Panc1 (cell line): ENCODE data around the gene TMEM120B. TPM values are rescaled to one million over a fixed set of nuclear protein-coding genes. Genes with fewer than 3 reads are reported as not detected.

Experiments used
- ATAC-seq: fragments of 200-7000 bp; cut with Tn5 transposase; 2 replicates; pipeline ENCODE4 v1.9.1; 2020; ENCODE audit warnings: mild to moderate bottlenecking, moderate library complexity
- BruUV-seq: library from RNA; stranded (reverse); fragments of 400-500 nt; replicated peaks from 2 replicates; lab custom pipeline; 2021; lab: Mats Ljungman, UMichigan
- CTCF ChIA-PET: fragments of 300-600 bp; sonication (Branson Sonifier 250); formaldehyde crosslinking; loops from one replicate; lab custom pipeline; 2022; ENCODE audit warnings: antibody characterized with exemption; lab: Charles Lee
- POLR2A ChIA-PET: fragments of 300-600 bp; sonication (Branson Sonifier 250); formaldehyde crosslinking; loops from one replicate; lab custom pipeline; 2022; ENCODE audit warnings: antibody characterized with exemption; lab: Charles Lee
- DNase-seq: peaks from one replicate; pipeline ENCODE4 v3.0.0-alpha.2; 2010; ENCODE audit warnings: low read depth, low spot score
- H3K27ac ChIP-seq: 2 replicates; pipeline ENCODE4 v1.5.1; 2011; ENCODE audit warnings: mild to moderate bottlenecking, low read length, inconsistent platforms
- H3K27me3 ChIP-seq: fragments of 200-500 bp; sonication (Bioruptor generic); 2 replicates; pipeline ENCODE4 v1.6.0; 2014; ENCODE audit warnings: low read length, inconsistent platforms; ENCODE audit not compliant: control insufficient read depth, insufficient read depth
- H3K36me3 ChIP-seq: fragments of 200-500 bp; sonication (Bioruptor generic); 2 replicates; pipeline ENCODE4 v1.5.1; 2014; ENCODE audit warnings: inconsistent platforms, mild to moderate bottlenecking, low read length, moderate library complexity; ENCODE audit not compliant: control insufficient read depth, insufficient read depth
- H3K4me1 ChIP-seq: 2 replicates; pipeline ENCODE4 v1.5.1; 2011; ENCODE audit warnings: inconsistent platforms, mild to moderate bottlenecking, low read length, moderate library complexity; ENCODE audit not compliant: control insufficient read depth, insufficient read depth
- H3K4me3 ChIP-seq, 2 experiments: 2 replicates each; pipeline ENCODE4 v1.5.1; 2011 to 2012; ENCODE audit warnings: low read depth in 2 of 2, low read length in 2 of 2, mild to moderate bottlenecking in 2 of 2, inconsistent platforms in 1 of 2, moderate library complexity in 1 of 2
- H3K9me3 ChIP-seq: fragments of 200-500 bp; sonication (Bioruptor generic); 2 replicates; pipeline ENCODE4 v1.5.1; 2014; ENCODE audit warnings: low read depth, mild to moderate bottlenecking, inconsistent platforms, low read length, moderate library complexity; ENCODE audit not compliant: control insufficient read depth, insufficient read depth
- POLR2AphosphoS5 ChIP-seq: IDR thresholded peaks from 2 replicates; pipeline ENCODE4 v1.6.1; 2012; ENCODE audit warnings: mild to moderate bottlenecking, low read depth, low read length, moderate library complexity
- SIN3A ChIP-seq: IDR thresholded peaks from 2 replicates; pipeline ENCODE4 v1.6.1; 2012; ENCODE audit warnings: low read depth, mild to moderate bottlenecking, low read length, moderate library complexity, borderline replicate concordance; ENCODE audit not compliant: insufficient read depth
- TCF7L2 ChIP-seq: IDR thresholded peaks from 2 replicates; pipeline ENCODE4 v1.6.1; 2011; ENCODE audit warnings: mild to moderate bottlenecking, low read depth, low read length, inconsistent platforms
- in situ Hi-C: cut with HindIII; loops from 2 replicates; pipeline ENCODE4 v1.10.0; 2016; ENCODE audit warnings: low sequenced_read_pairs, low pct_unique_long_range_greater_than_20kb
- intact Hi-C: fragments of 100-400 bp; cut with micrococcal nuclease; formaldehyde crosslinking; loops from one replicate; pipeline ENCODE4 v1.10.0; 2022; ENCODE audit not compliant: unreplicated experiment
- total RNA-seq: library from RNA; stranded (reverse); gene quantifications from one replicate; pipeline ENCODE4 v1.2.1, GENCODE V29; 2021; ENCODE audit not compliant: unreplicated experiment
- TF ChIP-seq, protein P1 (sequence below), 2 experiments: IDR thresholded peaks; 2 replicates each; pipeline ENCODE4 v1.6.1; 2011 to 2012; ENCODE audit warnings: low read depth in 2 of 2, control low read depth in 1 of 2, low read length in 1 of 2, mild to moderate bottlenecking in 1 of 2, moderate library complexity in 1 of 2; ENCODE audit not compliant: insufficient read depth in 1 of 2
- TF ChIP-seq, protein P2 (sequence below): fragments of 450-650 bp; IDR thresholded peaks from 2 replicates; pipeline ENCODE4 v1.5.1; 2017; ENCODE audit warnings: mild to moderate bottlenecking

The TMEM120B gene
- total RNA-seq, 1 experiment from 2014 or later: 22.3 TPM

DNA sequence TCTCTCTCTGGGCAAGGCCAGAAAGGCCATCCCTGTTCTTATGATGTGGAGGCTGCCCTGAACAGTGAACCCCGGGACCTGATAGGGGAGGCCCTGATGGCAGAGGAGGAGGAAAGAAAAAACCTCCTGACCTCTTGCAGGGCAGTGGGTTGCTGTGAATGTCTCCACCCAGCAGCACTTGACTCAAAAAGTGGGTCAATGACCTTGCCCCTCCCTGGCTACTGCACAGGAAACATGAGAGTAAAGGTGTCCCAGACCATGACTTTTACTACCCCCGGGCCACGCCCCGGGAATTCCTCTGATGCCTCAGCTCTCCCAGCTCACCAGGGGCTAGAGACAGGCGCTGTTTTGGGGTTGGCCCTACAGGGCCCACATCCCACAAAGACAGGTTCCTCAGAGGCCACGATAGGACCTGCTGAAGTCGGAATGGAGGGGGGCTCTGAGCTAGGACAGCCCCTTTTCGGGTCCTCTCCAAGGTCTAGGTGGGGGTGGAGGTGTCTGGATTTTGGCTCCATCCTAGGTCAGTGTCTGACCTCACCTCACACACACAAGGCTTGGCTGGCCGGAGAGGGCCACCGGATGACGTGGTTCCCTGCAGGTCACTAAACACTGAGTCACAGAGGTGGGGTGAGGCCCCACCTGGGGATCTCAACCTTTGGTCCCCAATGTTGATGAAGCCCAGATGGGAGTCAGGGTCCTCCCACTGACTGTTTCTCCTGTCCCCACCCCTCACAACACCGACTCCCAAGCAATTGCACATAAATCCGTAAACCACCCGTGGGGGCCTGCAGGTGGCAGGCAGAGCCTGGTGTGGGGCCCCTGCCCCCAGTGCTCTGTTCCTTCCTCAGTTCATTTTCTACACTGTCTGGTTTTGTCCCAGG is 79.4 kb downstream of the TMEM120B start:
- Histone ChIP-seq H3K27me3 (no peaks in the 10 kb centered on the region), H3K9me3 (no peaks in the 10 kb centered on the region), H3K4me1 (peaks cover 62% of the 10 kb centered on the region), H3K36me3 (peaks cover 4% of the 10 kb centered on the region; the same call in 1 of the 2 replicates), H3K4me3 (peak overlapping the region; percentile 75 to 77), H3K27ac (peak overlapping the region; percentile 91)
- no peak for ATAC-seq
- TSS peak; percentile 17 for BruUV-seq
- intact Hi-C loops: loop anchor here (5.0 kb wide), 1 partner anchor 95 kb away; no protein-coding TSS in a partner anchor
- in situ Hi-C loops: no loop called here
- ChIA-PET POLR2A (no interaction called here), CTCF (interaction anchor here (0.6 kb wide), 2 partner anchors 71 to 96 kb away, joined by 3 read pairs; no protein-coding TSS in a partner anchor)
- TF ChIP-seq, protein P1, sequence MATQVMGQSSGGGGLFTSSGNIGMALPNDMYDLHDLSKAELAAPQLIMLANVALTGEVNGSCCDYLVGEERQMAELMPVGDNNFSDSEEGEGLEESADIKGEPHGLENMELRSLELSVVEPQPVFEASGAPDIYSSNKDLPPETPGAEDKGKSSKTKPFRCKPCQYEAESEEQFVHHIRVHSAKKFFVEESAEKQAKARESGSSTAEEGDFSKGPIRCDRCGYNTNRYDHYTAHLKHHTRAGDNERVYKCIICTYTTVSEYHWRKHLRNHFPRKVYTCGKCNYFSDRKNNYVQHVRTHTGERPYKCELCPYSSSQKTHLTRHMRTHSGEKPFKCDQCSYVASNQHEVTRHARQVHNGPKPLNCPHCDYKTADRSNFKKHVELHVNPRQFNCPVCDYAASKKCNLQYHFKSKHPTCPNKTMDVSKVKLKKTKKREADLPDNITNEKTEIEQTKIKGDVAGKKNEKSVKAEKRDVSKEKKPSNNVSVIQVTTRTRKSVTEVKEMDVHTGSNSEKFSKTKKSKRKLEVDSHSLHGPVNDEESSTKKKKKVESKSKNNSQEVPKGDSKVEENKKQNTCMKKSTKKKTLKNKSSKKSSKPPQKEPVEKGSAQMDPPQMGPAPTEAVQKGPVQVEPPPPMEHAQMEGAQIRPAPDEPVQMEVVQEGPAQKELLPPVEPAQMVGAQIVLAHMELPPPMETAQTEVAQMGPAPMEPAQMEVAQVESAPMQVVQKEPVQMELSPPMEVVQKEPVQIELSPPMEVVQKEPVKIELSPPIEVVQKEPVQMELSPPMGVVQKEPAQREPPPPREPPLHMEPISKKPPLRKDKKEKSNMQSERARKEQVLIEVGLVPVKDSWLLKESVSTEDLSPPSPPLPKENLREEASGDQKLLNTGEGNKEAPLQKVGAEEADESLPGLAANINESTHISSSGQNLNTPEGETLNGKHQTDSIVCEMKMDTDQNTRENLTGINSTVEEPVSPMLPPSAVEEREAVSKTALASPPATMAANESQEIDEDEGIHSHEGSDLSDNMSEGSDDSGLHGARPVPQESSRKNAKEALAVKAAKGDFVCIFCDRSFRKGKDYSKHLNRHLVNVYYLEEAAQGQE (IDR thresholded peaks at IDR 0.05; ENCODE audit: insufficient read depth in 1 of 2, low read depth in 2 of 2, low read length in 1 of 2): no peak
- TF ChIP-seq TCF7L2: no peak
- TF ChIP-seq, protein P2, sequence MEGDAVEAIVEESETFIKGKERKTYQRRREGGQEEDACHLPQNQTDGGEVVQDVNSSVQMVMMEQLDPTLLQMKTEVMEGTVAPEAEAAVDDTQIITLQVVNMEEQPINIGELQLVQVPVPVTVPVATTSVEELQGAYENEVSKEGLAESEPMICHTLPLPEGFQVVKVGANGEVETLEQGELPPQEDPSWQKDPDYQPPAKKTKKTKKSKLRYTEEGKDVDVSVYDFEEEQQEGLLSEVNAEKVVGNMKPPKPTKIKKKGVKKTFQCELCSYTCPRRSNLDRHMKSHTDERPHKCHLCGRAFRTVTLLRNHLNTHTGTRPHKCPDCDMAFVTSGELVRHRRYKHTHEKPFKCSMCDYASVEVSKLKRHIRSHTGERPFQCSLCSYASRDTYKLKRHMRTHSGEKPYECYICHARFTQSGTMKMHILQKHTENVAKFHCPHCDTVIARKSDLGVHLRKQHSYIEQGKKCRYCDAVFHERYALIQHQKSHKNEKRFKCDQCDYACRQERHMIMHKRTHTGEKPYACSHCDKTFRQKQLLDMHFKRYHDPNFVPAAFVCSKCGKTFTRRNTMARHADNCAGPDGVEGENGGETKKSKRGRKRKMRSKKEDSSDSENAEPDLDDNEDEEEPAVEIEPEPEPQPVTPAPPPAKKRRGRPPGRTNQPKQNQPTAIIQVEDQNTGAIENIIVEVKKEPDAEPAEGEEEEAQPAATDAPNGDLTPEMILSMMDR: no peak
- no peak for TF ChIP-seq POLR2AphosphoS5
- no peak for TF ChIP-seq SIN3A
- no peak for DNase-seq

DNA sequence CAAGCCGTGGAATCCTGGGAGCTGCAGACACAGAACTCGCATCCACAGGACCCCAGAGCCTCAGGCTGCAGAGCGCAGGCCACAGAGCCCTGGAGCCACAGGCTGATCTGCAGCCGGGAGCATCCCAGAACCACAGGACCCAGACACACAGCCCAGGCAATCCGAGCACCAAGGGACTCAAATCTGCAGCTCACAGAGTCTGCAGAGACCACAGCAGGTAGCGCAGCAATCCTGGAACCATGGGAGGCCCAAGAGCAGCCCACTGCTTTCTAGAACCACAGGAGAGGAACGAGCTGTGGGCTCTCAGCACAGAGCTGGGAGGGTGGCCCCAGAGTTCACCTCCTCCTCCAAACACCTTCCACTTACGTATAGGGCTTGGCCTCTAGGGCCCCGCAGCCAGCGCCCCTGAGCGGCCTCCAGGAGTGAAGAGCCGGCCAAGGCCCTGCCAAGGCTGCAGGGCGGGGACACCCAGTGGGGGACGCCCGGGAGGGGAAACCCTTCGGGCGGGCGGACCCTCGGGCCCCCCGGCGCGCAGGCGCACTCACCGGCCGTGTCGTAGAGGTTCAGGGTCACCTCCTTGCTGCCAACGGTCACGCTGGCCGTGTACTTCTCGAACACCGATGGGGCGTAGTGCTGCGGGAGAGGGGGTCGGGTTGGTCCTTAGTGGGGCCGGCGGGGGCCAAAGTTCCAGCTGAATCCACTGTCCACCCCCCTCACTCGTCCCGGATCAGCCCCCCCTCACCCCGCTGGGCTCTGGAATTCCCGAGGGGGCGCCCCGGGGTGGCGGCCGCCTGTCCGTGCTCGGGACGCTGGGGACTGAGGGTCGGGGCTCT is 80.3 kb downstream of the TMEM120B start:
- BruUV-seq: no TSS peak

More for the DNA sequence above, 80.3 kb downstream of the TMEM120B start:
- H3K36me3 ChIP-seq: peaks cover 4% of the 10 kb centered on the region; the same call in 1 of the 2 replicates
- in situ Hi-C loops (no loop called here), intact Hi-C loops (loop anchor here (5.0 kb wide), 1 partner anchor 96 kb away; no protein-coding TSS in a partner anchor)
- H3K4me1 ChIP-seq: peaks cover 61% of the 10 kb centered on the region
- no peaks in the 10 kb centered on the region for H3K27me3 ChIP-seq
- TF ChIP-seq, protein P2: no peak
- TF ChIP-seq, protein P1 (IDR thresholded peaks at IDR 0.05; ENCODE audit: insufficient read depth in 1 of 2, low read depth in 2 of 2, low read length in 1 of 2): no peak
- TF ChIP-seq POLR2AphosphoS5: no peak
- TF ChIP-seq SIN3A: no peak
- ChIA-PET CTCF (interaction anchor here (0.6 to 4.3 kb wide), 7 partner anchors 7 to 350 kb away, joined by 3 to 72 read pairs (median 9); partner anchors contain the start of gene PSMD9), POLR2A (interaction anchor here (0.6 to 1.2 kb wide), 2 partner anchors 9 to 18 kb away, joined by 3 to 8 read pairs; no protein-coding TSS in a partner anchor)
- peak overlapping the region; percentile 91 for H3K27ac ChIP-seq
- no peaks in the 10 kb centered on the region for H3K9me3 ChIP-seq
- 0 out of 2 replicates have a peak, but pooled peaks have one; percentile 4 for ATAC-seq
- peak overlapping the region; percentile 75 to 77 for H3K4me3 ChIP-seq
- DNase-seq: no peak
